Measurements from ENCODE around the gene RAB11FIP4. TPM values are rescaled to one million over a fixed set of nuclear protein-coding genes. Genes with fewer than 3 reads are reported as not detected.

The RAB11FIP4 gene
- polyA plus RNA-seq, 3 donors = 1.5 to 12.3 (median 1.7) TPM

- no peak overlapping the region for H3K27ac ChIP-seq (ENCODE audit: low read depth, low read length)
- WGBS, 3 donors = 36 to 82% (median 77%) methylated on average over 11 of the region's 11 CpGs
Measured at GRCh38 chr17:31467502-31468256, 76.2 kb downstream of the RAB11FIP4 start.

DNA sequence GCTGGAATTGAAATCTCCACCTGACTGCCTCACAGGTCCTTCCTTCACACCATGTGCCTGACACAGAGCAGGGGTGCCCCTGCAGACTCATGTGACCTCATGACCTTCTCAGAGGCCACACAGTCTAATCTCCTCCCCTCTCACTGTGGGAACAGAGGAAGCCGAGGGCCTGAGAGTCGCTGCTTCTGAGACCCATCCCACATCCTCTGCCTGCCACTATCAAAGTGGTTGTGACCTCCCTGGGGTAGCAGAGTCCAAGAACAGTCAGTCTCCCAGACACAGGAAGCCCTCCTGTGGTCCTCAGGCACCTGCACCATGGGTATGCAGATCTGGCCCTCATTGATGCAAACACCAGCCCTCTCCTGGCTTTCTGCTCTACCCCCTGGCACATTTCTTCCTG lies 78.5 kb downstream of the RAB11FIP4 start:
- 46 to 56% (median 47%) methylated on average over 2 of the region's 2 CpGs for WGBS, 3 donors
- H3K27ac ChIP-seq (ENCODE audit: low read depth, low read length) = no peak overlapping the region

DNA sequence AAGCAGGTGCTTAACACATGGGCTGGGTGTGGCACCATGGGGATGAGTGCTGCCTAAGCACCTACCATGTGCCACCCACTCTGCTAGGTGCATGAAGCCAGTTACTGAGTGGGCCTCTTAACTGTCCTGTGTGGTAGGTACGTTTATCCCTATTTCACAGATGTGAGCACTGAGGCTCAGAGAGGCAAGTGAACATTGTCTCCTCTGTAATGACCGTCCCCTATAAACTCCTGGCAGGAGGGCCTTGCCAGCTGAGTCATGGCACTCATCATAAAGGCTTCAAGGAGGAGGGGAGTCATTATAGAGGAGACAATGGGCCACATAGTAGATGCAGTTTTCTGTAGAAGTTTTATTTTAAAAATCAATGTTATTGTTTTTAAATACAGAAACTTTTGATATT lies 79.1 kb downstream of the RAB11FIP4 start:
- no peak overlapping the region for H3K27ac ChIP-seq (ENCODE audit: low read depth, low read length)
- WGBS, 3 donors = 89 to 92% (median 91%) methylated on average over 2 of the region's 2 CpGs

DNA sequence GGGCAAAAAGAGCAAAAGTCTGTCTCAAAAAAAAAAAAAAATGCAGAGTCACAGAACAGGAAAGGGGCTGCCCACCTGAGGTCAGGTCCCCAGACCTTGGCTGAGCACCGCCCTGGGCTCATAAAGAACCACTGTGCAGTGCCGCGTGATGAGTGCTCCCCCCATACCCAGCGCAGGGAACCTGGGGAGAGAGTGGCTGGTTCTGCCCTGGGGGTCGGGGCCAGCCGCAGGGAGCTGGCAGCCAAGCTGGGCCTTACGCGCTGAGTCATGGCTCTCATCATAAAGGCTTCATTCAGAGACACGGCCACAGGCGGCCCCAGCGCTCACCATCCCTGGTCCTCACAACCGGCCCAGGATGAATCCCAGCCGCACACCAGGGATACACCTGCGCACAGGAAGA lies 80.7 kb downstream of the RAB11FIP4 start:
- WGBS, 3 donors = 77 to 94% (median 82%) methylated on average over 14 of the region's 14 CpGs

GRCh38 chr17:31475378-31476162 lies 84.1 kb downstream of the RAB11FIP4 start:
- no peak overlapping the region for H3K27ac ChIP-seq (ENCODE audit: low read depth, low read length)
- 26 to 80% (median 75%) methylated on average over 16 of the region's 16 CpGs for WGBS, 3 donors

More for the DNA sequence above, 80.7 kb downstream of the RAB11FIP4 start:
- H3K27ac ChIP-seq (ENCODE audit: low read depth, low read length) = no peak overlapping the region

DNA sequence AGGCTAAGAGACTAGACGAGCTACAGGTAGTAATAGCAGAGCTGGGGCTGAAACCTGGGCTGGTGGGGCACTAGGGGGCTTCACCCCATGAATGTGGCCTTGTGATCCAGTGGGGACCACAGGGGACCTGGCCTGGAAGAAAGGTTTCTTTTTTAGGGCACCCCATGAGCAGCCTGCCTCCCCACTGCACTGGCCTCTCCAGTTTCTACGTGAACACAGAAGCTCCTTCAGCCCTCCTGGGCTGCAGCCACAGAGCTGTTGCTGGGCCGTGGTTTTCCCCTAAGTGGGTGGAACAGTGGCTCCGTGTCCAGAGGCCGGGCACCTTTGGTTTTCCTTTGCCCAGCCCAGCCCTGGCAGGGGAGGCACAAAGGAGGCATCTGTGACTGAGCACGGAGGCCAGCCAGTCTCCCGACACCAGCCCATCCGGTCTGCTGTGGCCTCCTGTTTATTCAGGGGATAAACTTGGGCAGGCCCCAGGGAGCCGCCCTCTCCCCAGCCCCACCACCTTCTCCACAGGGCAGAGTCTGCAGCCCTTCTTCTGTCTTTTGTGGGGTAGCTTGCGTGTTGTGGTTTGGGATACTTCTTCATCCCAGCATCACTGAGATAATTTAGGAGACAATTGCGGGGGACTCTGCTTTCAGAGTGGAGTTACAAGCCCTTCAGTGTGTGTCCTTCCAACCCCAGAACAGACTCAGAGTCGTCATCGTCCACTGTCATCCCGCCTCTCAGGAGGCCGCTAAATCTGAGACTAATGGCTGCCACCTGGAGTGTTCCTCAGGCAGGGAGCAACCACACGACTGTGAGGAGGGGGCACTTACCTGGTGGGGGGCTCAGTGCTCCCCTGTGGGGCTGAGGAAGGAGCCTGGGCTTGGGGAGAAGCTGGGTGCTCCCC lies 85.3 kb downstream of the RAB11FIP4 start:
- no peak overlapping the region for H3K27ac ChIP-seq (ENCODE audit: low read depth, low read length)
- WGBS, 3 donors = 50 to 70% (median 58%) methylated on average over 16 of the region's 16 CpGs

DNA sequence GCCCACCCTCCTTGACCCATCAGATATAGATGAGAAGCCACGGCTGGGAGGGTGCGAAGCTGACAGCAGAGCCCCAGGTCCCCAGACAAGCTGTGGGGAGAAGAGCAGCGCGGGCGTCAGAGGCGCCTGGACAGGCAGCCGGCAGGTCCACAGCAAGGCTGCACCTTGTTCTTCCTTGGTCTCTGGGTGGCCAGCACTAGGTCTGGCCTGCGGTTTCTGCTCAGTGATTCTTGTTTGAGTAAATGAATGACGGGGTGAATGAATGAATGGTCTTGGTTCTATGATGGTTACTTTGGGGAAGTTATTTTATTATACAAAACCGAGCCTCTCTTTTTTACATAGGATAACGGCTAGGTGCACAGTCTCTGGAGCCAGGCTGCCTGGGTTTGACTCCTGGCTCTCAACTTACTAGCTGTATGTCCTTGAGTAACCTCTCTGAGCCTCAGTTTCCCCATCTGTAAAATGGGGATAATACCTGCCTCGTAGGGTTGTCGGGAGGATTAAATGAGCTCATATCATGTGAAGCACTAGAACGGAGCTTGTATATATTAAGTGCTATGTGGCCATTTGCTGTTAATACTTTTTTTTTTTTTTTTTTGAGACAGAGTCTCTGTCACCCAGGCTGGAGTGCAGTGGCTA lies 86.1 kb downstream of the RAB11FIP4 start:
- 86 to 92% (median 92%) methylated on average over 14 of the region's 14 CpGs for WGBS, 3 donors
- H3K27ac ChIP-seq (ENCODE audit: low read depth, low read length) = no peak overlapping the region

DNA sequence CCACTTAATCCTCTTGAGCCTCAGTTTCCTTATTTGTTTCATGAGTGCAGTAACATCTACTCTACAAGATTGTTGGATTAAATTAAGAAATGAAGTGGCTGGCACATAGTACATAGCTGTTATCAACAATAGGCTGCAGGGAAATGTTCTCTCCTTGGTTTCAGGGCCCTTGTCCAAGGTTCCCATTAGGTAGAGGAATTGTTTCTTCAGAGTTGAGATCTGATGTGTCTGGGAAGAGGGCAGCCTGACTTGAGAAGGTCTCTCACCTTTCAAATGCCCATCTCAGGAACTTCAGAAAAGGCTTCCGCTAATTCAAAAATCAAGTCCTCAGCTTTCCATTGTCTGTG lies 87.6 kb downstream of the RAB11FIP4 start:
- WGBS, 3 donors = 96 to 100% (median 100%) methylated on average over 1 of the region's 1 CpG
- no peak overlapping the region for H3K27ac ChIP-seq (ENCODE audit: low read depth, low read length)

DNA sequence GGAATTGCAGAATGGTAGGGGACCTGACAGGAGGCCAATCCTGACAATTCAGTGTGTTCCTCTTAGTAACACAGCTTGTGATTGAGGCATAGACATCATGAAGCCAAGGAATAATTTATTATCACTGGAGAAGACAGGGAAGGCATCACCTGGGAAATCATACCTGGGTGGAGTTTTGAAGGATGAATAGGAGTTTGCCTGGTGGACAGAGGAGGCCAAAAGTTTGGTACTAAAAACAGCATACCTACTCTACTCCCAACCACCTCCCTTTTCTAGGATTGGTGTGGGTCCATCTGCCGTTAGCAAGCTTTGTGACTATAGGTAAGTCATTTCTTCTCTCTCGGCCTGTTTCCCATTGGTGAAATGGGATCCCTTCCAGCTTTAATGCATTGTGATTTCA lies 88.0 kb downstream of the RAB11FIP4 start:
- WGBS, 3 donors = 93 to 97% (median 95%) methylated on average over 2 of the region's 2 CpGs
- no peak overlapping the region for H3K27ac ChIP-seq (ENCODE audit: low read depth, low read length)

GRCh38 chr17:31480067-31480466 lies 88.6 kb downstream of the RAB11FIP4 start:
- no peak overlapping the region for H3K27ac ChIP-seq (ENCODE audit: low read depth, low read length)
- 70 to 85% (median 83%) methylated on average over 6 of the region's 6 CpGs for WGBS, 3 donors

- 75 to 78% (median 76%) methylated on average over 8 of the region's 8 CpGs for WGBS, 3 donors
- H3K27ac ChIP-seq (ENCODE audit: low read depth, low read length) = no peak overlapping the region
Measured at GRCh38 chr17:31480904-31481782, 89.7 kb downstream of the RAB11FIP4 start.

- no peak overlapping the region for H3K27ac ChIP-seq (ENCODE audit: low read depth, low read length)
- 66 to 75% (median 71%) methylated on average over 4 of the region's 4 CpGs for WGBS, 3 donors
Measured at GRCh38 chr17:31481783-31482081, 90.3 kb downstream of the RAB11FIP4 start.

DNA sequence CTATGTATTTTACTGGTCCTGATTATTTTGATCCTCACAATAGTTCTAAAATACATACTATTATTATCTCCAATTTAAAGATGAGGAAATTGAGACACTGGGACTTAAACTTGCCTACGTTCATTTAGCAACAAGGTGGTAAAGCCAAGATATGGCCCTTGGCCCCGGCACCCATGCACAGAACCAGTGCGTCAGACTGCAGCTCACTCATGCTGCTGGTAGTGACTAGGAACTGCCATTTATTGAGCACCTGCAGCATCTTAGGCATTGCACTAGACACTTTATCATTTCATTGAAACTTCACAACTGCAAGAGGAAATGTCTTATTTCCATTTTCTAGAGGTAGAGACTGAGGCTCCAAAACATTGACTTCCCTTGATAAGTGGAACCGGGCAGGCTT lies 93.3 kb downstream of the RAB11FIP4 start:
- WGBS, 3 donors = 90 to 94% (median 93%) methylated on average over 4 of the region's 4 CpGs
- H3K27ac ChIP-seq (ENCODE audit: low read depth, low read length) = no peak overlapping the region

GRCh38 chr17:31486351-31487062 lies 95.0 kb downstream of the RAB11FIP4 start:
- H3K27ac ChIP-seq (ENCODE audit: low read depth, low read length) = no peak overlapping the region
- WGBS, 3 donors = 35 to 60% (median 55%) methylated on average over 9 of the region's 9 CpGs

DNA sequence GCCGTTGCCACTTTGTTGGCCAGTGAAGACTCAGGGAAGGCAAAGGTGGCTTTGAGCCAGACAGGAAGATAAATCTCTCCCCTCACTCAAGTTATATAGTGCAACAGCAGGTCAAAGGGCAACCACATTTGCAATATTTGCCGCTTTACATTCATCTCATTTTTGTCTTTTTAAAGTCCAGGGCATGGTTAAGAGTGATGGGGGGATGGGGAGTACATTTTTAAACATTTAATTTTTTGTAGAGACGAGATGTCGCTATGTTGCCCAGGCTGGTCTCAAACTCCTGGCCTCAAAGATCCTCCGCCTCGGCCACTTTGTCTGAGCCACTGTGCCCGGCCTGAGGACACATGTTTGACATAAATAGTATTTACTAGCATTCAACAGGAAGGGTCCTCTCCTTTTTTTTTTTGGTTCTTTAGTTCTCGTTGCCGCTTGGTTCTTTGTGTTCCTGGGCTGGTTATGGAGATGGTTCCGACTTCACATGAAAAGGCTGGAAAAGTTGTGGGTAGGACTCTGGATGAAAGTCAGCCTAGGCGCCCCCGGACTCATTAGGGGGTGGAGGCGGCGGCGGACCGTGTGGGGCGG lies 95.7 kb downstream of the RAB11FIP4 start:
- H3K27ac ChIP-seq (ENCODE audit: low read depth, low read length) = no peak overlapping the region
- WGBS, 3 donors = 10 to 20% (median 19%) methylated on average over 17 of the region's 17 CpGs

- 1% methylated on average over 50 to 83 of the region's 83 CpGs for whole genome bisulfite sequencing, 3 donors
Measured at GRCh38 chr17:31487648-31488263, 96.3 kb downstream of the RAB11FIP4 start.

More at GRCh38 chr17:31487648-31488263, 96.3 kb downstream of the RAB11FIP4 start:
- no peak overlapping the region for H3K27ac ChIP-seq (ENCODE audit: low read depth, low read length)

Measured in adipose tissue (tissue), 3 donors.